GM19035 (cell line): Measurements from ENCODE around the gene AANAT.
"Not testable (repeated sequence)": the region's sequence is repeated elsewhere in the genome, so short reads cannot be mapped to it uniquely, and the experiment has no call there.

Source experiments
- ATAC-seq: cut with Tn5 transposase; IDR thresholded peaks from one replicate; pipeline ENCODE4 v1.9.1; 2021; ENCODE audit not compliant: unreplicated experiment

The AANAT gene

GRCh38 chr17:76502341-76503211, 35.2 kb downstream of the AANAT start:
- ATAC-seq, result no peak

GRCh38 chr17:76504117-76504516, 36.7 kb downstream of the AANAT start:
- no peak for ATAC-seq

- no peak for ATAC-seq
Measured at GRCh38 chr17:76506408-76507345, 39.3 kb downstream of the AANAT start.

GRCh38 chr17:76508472-76509063, 41.2 kb downstream of the AANAT start:
- ATAC-seq, result not testable (repeated sequence)

- no peak for ATAC-seq
Measured at GRCh38 chr17:76510831-76511244, 43.4 kb downstream of the AANAT start.

- ATAC-seq, result no peak
Measured at GRCh38 chr17:76511668-76512365, 44.4 kb downstream of the AANAT start.

GRCh38 chr17:76512366-76513305, 45.2 kb downstream of the AANAT start:
- no peak for ATAC-seq

GRCh38 chr17:76513306-76513692, 45.9 kb downstream of the AANAT start:
- ATAC-seq, result no peak

GRCh38 chr17:76514355-76514754, 47.0 kb downstream of the AANAT start:
- ATAC-seq, result not testable (repeated sequence)

GRCh38 chr17:76515274-76515949, 48.0 kb downstream of the AANAT start:
- ATAC-seq, result no peak

- no peak for ATAC-seq
Measured at GRCh38 chr17:76517638-76518038, 50.2 kb downstream of the AANAT start.

- ATAC-seq, result no peak
Measured at GRCh38 chr17:76519048-76519966, 51.9 kb downstream of the AANAT start.
